Measurements from ENCODE around the gene SND1. TPM values are rescaled to one million over a fixed set of nuclear protein-coding genes. Genes with fewer than 3 reads are reported as not detected.

SND1 gene
- total and polyA plus RNA-seq, 10 of the 15 experiments (the other 5 are each of a cell fraction or from before 2014, with no cell fraction given) = 52.4 to 270 (median 146) TPM

DNA sequence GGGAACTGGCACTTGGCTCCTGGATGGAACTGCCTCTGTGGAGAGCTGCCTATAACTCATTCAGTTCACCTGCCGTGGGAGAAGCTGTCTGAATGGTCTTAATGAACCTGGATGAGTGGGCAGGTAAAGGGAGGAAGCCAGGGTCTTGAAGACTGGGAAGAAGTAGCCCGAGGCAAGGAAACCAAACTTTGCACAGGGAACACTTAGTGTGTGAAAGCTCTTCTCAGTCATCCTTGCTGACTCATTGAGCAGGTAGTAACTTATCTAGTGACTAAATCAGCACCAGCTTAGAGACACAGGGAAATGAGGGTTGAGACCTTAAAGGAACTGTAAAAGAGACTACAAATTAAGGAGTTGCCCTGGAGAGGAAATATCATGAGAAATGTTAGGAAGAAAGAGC lies 369.4 kb downstream of the SND1 start:
- Histone ChIP-seq H3K4me3 (no peak overlapping the region), H4K20me1 (ENCODE audit: control insufficient read depth, insufficient read depth) (peaks cover 5% of the 10 kb centered on the region), H3K9me3 (replicated peaks; ENCODE audit: control insufficient read depth, insufficient read depth, low read length) (no peaks in the 10 kb centered on the region), H3K27me3 (replicated peaks in 1 of 2; ENCODE audit: control insufficient read depth in 2 of 2, insufficient read depth in 2 of 2, low read length in 1 of 2) (no peaks in the 10 kb centered on the region), H3K4me1 (ENCODE audit: control insufficient read depth, insufficient read depth, low read length) (no peaks in the 10 kb centered on the region), H3K4me2 (ENCODE audit: control insufficient read depth, insufficient read depth) (no peak overlapping the region), H3K9ac (ENCODE audit: control insufficient read depth, insufficient read depth, low read length) (no peak overlapping the region), H3K27ac (ENCODE audit: control insufficient read depth, insufficient read depth) (no peak overlapping the region), H2AFZ (ENCODE audit: control insufficient read depth, low read depth, low read length) (no peak overlapping the region), H3K79me2 (ENCODE audit: control insufficient read depth, insufficient read depth, low read length) (no peaks in the 10 kb centered on the region), H3K36me3 (ENCODE audit: control insufficient read depth in 2 of 2, insufficient read depth in 2 of 2, low read length in 1 of 2) (peaks cover 5 to 38% of the 10 kb centered on the region in 2 experiments)
- 96% methylated on average over 2 of the region's 2 CpGs for WGBS (ENCODE audit: insufficient coverage, insufficient replicate concordance, low lambda C conversion rate, missing lambda C conversion rate)
- TF ChIP-seq MYC (IDR thresholded peaks at IDR 0.05; ENCODE audit: insufficient read depth, insufficient read length, insufficient replicate concordance, low read length, severe bottlenecking) = no peak
- intact Hi-C loops (cut with micrococcal nuclease; ENCODE audit: unreplicated experiment) = no loop called here
- no peak for ATAC-seq
- no TSS peak for BruUV-seq (replicated peaks)
- POLR2A ChIA-PET = no interaction called here
- RAD21 ChIA-PET (ENCODE audit: unreplicated experiment) = no interaction called here
- SMC1A ChIA-PET (ENCODE audit: uncharacterized antibody, unreplicated experiment) = no interaction called here
- in situ Hi-C loops (cut with MboI) = no loop called here
- no peak for DNase-seq (ENCODE audit: low read depth, low spot score)
- CTCF ChIA-PET = interaction anchor here (0.8 kb wide), 1 partner anchor 182 kb away, joined by 3 read pairs; no protein-coding TSS in a partner anchor
- no peak for FAIRE-seq

GRCh38 chr7:128022631-128023532 lies 370.9 kb downstream of the SND1 start:
- Histone ChIP-seq H3K4me1 (ENCODE audit: control insufficient read depth, insufficient read depth, low read length) (no peaks in the 10 kb centered on the region), H4K20me1 (ENCODE audit: control insufficient read depth, insufficient read depth) (peaks cover 5% of the 10 kb centered on the region), H2AFZ (ENCODE audit: control insufficient read depth, low read depth, low read length) (no peak overlapping the region), H3K9me3 (replicated peaks; ENCODE audit: control insufficient read depth, insufficient read depth, low read length) (no peaks in the 10 kb centered on the region), H3K36me3 (ENCODE audit: control insufficient read depth in 2 of 2, insufficient read depth in 2 of 2, low read length in 1 of 2) (peaks cover 5 to 32% of the 10 kb centered on the region in 2 experiments), H3K4me3 (no peak overlapping the region), H3K79me2 (ENCODE audit: control insufficient read depth, insufficient read depth, low read length) (no peaks in the 10 kb centered on the region), H3K9ac (ENCODE audit: control insufficient read depth, insufficient read depth, low read length) (no peak overlapping the region), H3K27me3 (replicated peaks in 1 of 2; ENCODE audit: control insufficient read depth in 2 of 2, insufficient read depth in 2 of 2, low read length in 1 of 2) (no peaks in the 10 kb centered on the region), H3K4me2 (ENCODE audit: control insufficient read depth, insufficient read depth) (no peak overlapping the region), H3K27ac (ENCODE audit: control insufficient read depth, insufficient read depth) (no peak overlapping the region)
- RAD21 ChIA-PET (ENCODE audit: unreplicated experiment) = no interaction called here
- SMC1A ChIA-PET (ENCODE audit: uncharacterized antibody, unreplicated experiment) = no interaction called here
- DNase-seq (ENCODE audit: low read depth, low spot score) = no peak
- BruUV-seq (replicated peaks) = no TSS peak
- CTCF ChIA-PET = no interaction called here
- in situ Hi-C loops (cut with MboI) = no loop called here
- ATAC-seq = no peak
- FAIRE-seq = no peak
- 93% methylated on average over 6 of the region's 6 CpGs for WGBS (ENCODE audit: insufficient coverage, insufficient replicate concordance, low lambda C conversion rate, missing lambda C conversion rate)
- intact Hi-C loops (cut with micrococcal nuclease; ENCODE audit: unreplicated experiment) = no loop called here
- POLR2A ChIA-PET = no interaction called here
- TF ChIP-seq JUNB (IDR thresholded peaks at IDR 0.05) (no peak), MTA2 (IDR thresholded peaks at IDR 0.05; ENCODE audit: low read depth) (no peak), TARDBP (IDR thresholded peaks at IDR 0.05; ENCODE audit: borderline replicate concordance) (no peak), RCOR1 (conservative IDR thresholded peaks at IDR 0.05; ENCODE audit: low read depth, low read length) (no peak), TCF12 (IDR thresholded peaks at IDR 0.05; ENCODE audit: low read depth, low read length) (no peak), NFYB (IDR thresholded peaks at IDR 0.05; ENCODE audit: insufficient read depth, low read depth, low read length) (no peak), SP1 (IDR thresholded peaks at IDR 0.05; ENCODE audit: low read depth, low read length) (no peak), NBN (IDR thresholded peaks at IDR 0.05) (no peak), IRF4 (IDR thresholded peaks at IDR 0.05; ENCODE audit: low read depth, low read length) (no peak), RAD51 (IDR thresholded peaks at IDR 0.05) (no peak), MEF2B (IDR thresholded peaks at IDR 0.05; ENCODE audit: partially characterized antibody, poor library complexity, severe bottlenecking) (no peak), SIN3A (IDR thresholded peaks at IDR 0.05; ENCODE audit: low read depth, low read length) (no peak), BRCA1 (IDR thresholded peaks at IDR 0.05; ENCODE audit: low read depth, low read length) (no peak), EZH2 (IDR thresholded peaks at IDR 0.05; ENCODE audit: borderline replicate concordance, control insufficient read depth, low read depth, low read length) (no peak)
- TF ChIP-seq, protein P1, sequence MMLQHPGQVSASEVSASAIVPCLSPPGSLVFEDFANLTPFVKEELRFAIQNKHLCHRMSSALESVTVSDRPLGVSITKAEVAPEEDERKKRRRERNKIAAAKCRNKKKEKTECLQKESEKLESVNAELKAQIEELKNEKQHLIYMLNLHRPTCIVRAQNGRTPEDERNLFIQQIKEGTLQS (IDR thresholded peaks at IDR 0.05; ENCODE audit: borderline replicate concordance, extremely low read depth, low read depth, low read length) = no peak

All from GM12878 (cell line).